Activated naive CD4-positive, alpha-beta T cell treated with Interleukin-2 at 50 U/mL for 16 hours (primary cell): Measurements from ENCODE around the gene SOX6.

Experiments used
- DNase-seq: peaks from one replicate; pipeline ENCODE4 v3.0.0-alpha.2; 2020

SOX6 gene

GRCh38 chr11:16363706-16364105 is 7.4 kb upstream of the SOX6 start:
- DNase-seq = no peak

- no peak for DNase-seq
Observed at GRCh38 chr11:16361108-16361865, 4.9 kb upstream of the SOX6 start.

GRCh38 chr11:16359369-16359768 is 3.0 kb upstream of the SOX6 start:
- no peak for DNase-seq

GRCh38 chr11:16358726-16359125 is 2.4 kb upstream of the SOX6 start:
- DNase-seq = no peak

- no peak for DNase-seq
Observed at GRCh38 chr11:16357775-16358174, 1.4 kb upstream of the SOX6 start.

- DNase-seq = no peak
Observed at GRCh38 chr11:16356761-16357393, 531 bp upstream of the SOX6 start.

- DNase-seq = no peak
Observed at GRCh38 chr11:16352707-16353106, 3.6 kb downstream of the SOX6 start.

GRCh38 chr11:16350125-16350524 is 6.2 kb downstream of the SOX6 start:
- no peak for DNase-seq

- no peak for DNase-seq
Observed at GRCh38 chr11:16347928-16348685, 8.2 kb downstream of the SOX6 start.

- DNase-seq = no peak
Observed at GRCh38 chr11:16346975-16347374, 9.4 kb downstream of the SOX6 start.

- no peak for DNase-seq
Observed at GRCh38 chr11:16341853-16342252, 14.5 kb downstream of the SOX6 start.

GRCh38 chr11:16338393-16338792 is 18.0 kb downstream of the SOX6 start:
- no peak for DNase-seq

GRCh38 chr11:16337421-16338213 is 18.7 kb downstream of the SOX6 start:
- no peak for DNase-seq

- DNase-seq = no peak
Observed at GRCh38 chr11:16336721-16337120, 19.6 kb downstream of the SOX6 start.

- no peak for DNase-seq
Observed at GRCh38 chr11:16336204-16336603, 20.1 kb downstream of the SOX6 start.

GRCh38 chr11:16335236-16335962 is 20.9 kb downstream of the SOX6 start:
- DNase-seq = no peak

- DNase-seq = no peak
Observed at GRCh38 chr11:16326679-16327297, 29.6 kb downstream of the SOX6 start.

- DNase-seq = no peak
Observed at GRCh38 chr11:16322190-16322589, 34.2 kb downstream of the SOX6 start.

- no peak for DNase-seq
Observed at GRCh38 chr11:16321148-16321547, 35.2 kb downstream of the SOX6 start.

GRCh38 chr11:16318320-16318719 is 38.0 kb downstream of the SOX6 start:
- no peak for DNase-seq

GRCh38 chr11:16317712-16318111 is 38.6 kb downstream of the SOX6 start:
- no peak for DNase-seq

- DNase-seq = no peak
Observed at GRCh38 chr11:16313846-16314245, 42.5 kb downstream of the SOX6 start.
